K562 (cell line): ENCODE results near the gene UBE2E1. TPM values are rescaled to one million over a fixed set of nuclear protein-coding genes. Genes with fewer than 3 reads are reported as not detected.

Source experiments
- ATAC-seq: fragments of 200-7000 bp; cut with Tn5 transposase; 3 replicates; pipeline ENCODE4 v1.9.1; 2020; ENCODE audit warnings: moderate library complexity
- BruUV-seq: library from RNA; stranded (reverse); fragments of 400-500 nt; replicated peaks from 2 replicates; lab custom pipeline; 2021; lab: Mats Ljungman, UMichigan
- CTCF ChIA-PET: fragments of 300-600 bp; formaldehyde crosslinking; extraction: SDS; loops from one replicate; lab custom pipeline; 2021; ENCODE audit warnings: low intra/inter-chr PET ratio; lab: Yijun Ruan, JAX
- POLR2A ChIA-PET: fragments of 300-600, 350-650 bp; sonication (Branson Sonifier 250); formaldehyde crosslinking; extraction: SDS; loops from one replicate; lab custom pipeline; 2021; ENCODE audit warnings: antibody characterized with exemption, inconsistent platforms; lab: Yijun Ruan, JAX
- DNase-seq, 4 experiments: peaks; one replicate each; pipeline versions ENCODE4 v3.0.0 to v3.0.0-alpha.2; 2011 to 2018; ENCODE audit warnings: low spot score in 3 of 4, mixed read lengths in 3 of 4; ENCODE audit errors: extremely low read depth in 1 of 4
- FAIRE-seq: peaks from 2 replicates; lab custom pipeline; 2011; peaks lifted over from hg19 to GRCh38; lab: Jason Lieb, UNC
- H2AFZ ChIP-seq: 2 replicates; pipeline ENCODE4 v1.6.0; 2011; ENCODE audit warnings: low read depth, low read length, control low read depth, inconsistent platforms
- H3K27ac ChIP-seq: fragments of 200-600 bp; 3 replicates; pipeline ENCODE4 v1.8.0; 2011; ENCODE audit warnings: low read depth, mild to moderate bottlenecking, control low read depth, inconsistent platforms, low read length, moderate library complexity, mixed read lengths; ENCODE audit errors: extremely low read depth
- H3K27me3 ChIP-seq, 2 experiments: fragments of 300-600 bp in 1 of 2; 2 replicates in 1 of 2; 3 replicates in 1 of 2; pipeline versions ENCODE4 v1.6.0 to v1.8.0; 2011; ENCODE audit warnings: inconsistent platforms in 2 of 2, low read length in 2 of 2, mild to moderate bottlenecking in 1 of 2, mixed read lengths in 1 of 2, moderate library complexity in 1 of 2; ENCODE audit not compliant: control insufficient read depth in 2 of 2, insufficient read depth in 2 of 2
- H3K36me3 ChIP-seq: fragments of 300-600 bp; 3 replicates; pipeline ENCODE4 v1.8.0; 2011; ENCODE audit warnings: mild to moderate bottlenecking, low read length, inconsistent platforms; ENCODE audit not compliant: control insufficient read depth, insufficient read depth
- H3K4me1 ChIP-seq, 2 experiments: fragments of 200-600 bp in 1 of 2; replicated peaks in 1 of 2; 2 replicates in 1 of 2; 3 replicates in 1 of 2; pipeline versions ENCODE4 v1.5.1 to v1.8.0; 2011; ENCODE audit warnings: inconsistent platforms in 2 of 2, low read length in 2 of 2, mild to moderate bottlenecking in 1 of 2, mixed read lengths in 1 of 2, moderate library complexity in 1 of 2; ENCODE audit not compliant: control insufficient read depth in 2 of 2, insufficient read depth in 2 of 2
- H3K4me2 ChIP-seq: 2 replicates; pipeline ENCODE4 v1.6.1; 2011; ENCODE audit warnings: low read length, control low read depth, inconsistent platforms, mixed read lengths; ENCODE audit not compliant: insufficient read depth
- H3K4me3 ChIP-seq: fragments of 200-600 bp; sonication (generic), shearing (Covaris generic); 2 replicates; pipeline ENCODE4 v1.5.1; 2016; ENCODE audit warnings: control low read depth, inconsistent platforms
- H3K79me2 ChIP-seq: fragments of 200-600 bp; 3 replicates; pipeline ENCODE4 v1.8.0; 2011; ENCODE audit warnings: low read length, inconsistent platforms; ENCODE audit not compliant: control insufficient read depth, insufficient read depth
- H3K9ac ChIP-seq, 2 experiments: 2 replicates each; pipeline versions ENCODE4 v1.6.0 to v1.6.1; 2011; ENCODE audit warnings: low read depth in 2 of 2, low read length in 2 of 2, control low read depth in 1 of 2, inconsistent platforms in 1 of 2, mild to moderate bottlenecking in 1 of 2, mixed read lengths in 1 of 2; ENCODE audit not compliant: insufficient read depth in 1 of 2
- H3K9me1 ChIP-seq: one replicate; pipeline ENCODE4 v1.6.0; 2011; ENCODE audit warnings: inconsistent platforms, mild to moderate bottlenecking, low read length, moderate library complexity; ENCODE audit not compliant: control insufficient read depth, insufficient read depth
- H3K9me3 ChIP-seq: replicated peaks from 2 replicates; pipeline ENCODE4 v1.5.1; 2011; ENCODE audit warnings: low read depth, low read length, inconsistent platforms; ENCODE audit not compliant: control insufficient read depth, insufficient read depth
- H4K20me1 ChIP-seq: replicated peaks from 2 replicates; pipeline ENCODE4 v1.6.1; 2011; ENCODE audit warnings: low read length, inconsistent platforms, mixed read lengths; ENCODE audit not compliant: control insufficient read depth, insufficient read depth
- BRF1 ChIP-seq: IDR thresholded peaks from 3 replicates; pipeline ENCODE4 v1.6.1; 2011; ENCODE audit warnings: borderline replicate concordance, mild to moderate bottlenecking; ENCODE audit not compliant: insufficient read length; ENCODE audit errors: extremely low read depth
- EHMT2 ChIP-seq: fragments of 450-650 bp; IDR thresholded peaks from 2 replicates; pipeline ENCODE4 v1.6.1; 2018; ENCODE audit warnings: antibody characterized with exemption
- FOXP4 ChIP-seq: sonication (generic); formaldehyde crosslinking; IDR thresholded peaks from 2 replicates; pipeline ENCODE4 v1.8.0; 2022; ENCODE audit warnings: mild to moderate bottlenecking, missing genetic modification reagents, borderline replicate concordance
- HOXB6 ChIP-seq: fragments of 250-450 bp; sonication (Bioruptor Pico); IDR thresholded peaks from 2 replicates; pipeline ENCODE4 v1.5.1; 2022; ENCODE audit warnings: mild to moderate bottlenecking, borderline replicate concordance
- KDM2B ChIP-seq: fragments of 250-450 bp; sonication (Bioruptor Pico); IDR thresholded peaks from 2 replicates; pipeline ENCODE4 v1.8.0; 2021; ENCODE audit warnings: mild to moderate bottlenecking, moderate library complexity
- NCOA4 ChIP-seq: fragments of 450-650 bp; IDR thresholded peaks from 2 replicates; pipeline ENCODE4 v1.6.1; 2018; ENCODE audit warnings: mild to moderate bottlenecking; ENCODE audit not compliant: partially characterized antibody
- NR1H2 ChIP-seq: sonication (generic); formaldehyde crosslinking; IDR thresholded peaks from 2 replicates; pipeline ENCODE4 v1.4.0; 2020; ENCODE audit warnings: mild to moderate bottlenecking, missing genetic modification reagents
- TCFL5 ChIP-seq: fragments of 250-450 bp; sonication (Bioruptor Pico); conservative IDR thresholded peaks from 2 replicates; pipeline ENCODE4 v1.6.1; 2021; ENCODE audit warnings: mild to moderate bottlenecking, moderate library complexity, matching md5 sums
- ZNF384 ChIP-seq: IDR thresholded peaks from 2 replicates; pipeline ENCODE4 v1.6.1; 2012; ENCODE audit warnings: low read depth, low read length, improper control_type of control experiment
- WGBS: fragments of 100-300 bp; shearing (Covaris generic); methylation state at CpG from one replicate; pipeline ENCODE4 v1.1.6; 2016; ENCODE audit warnings: low coverage, mixed read lengths; ENCODE audit not compliant: insufficient coverage; ENCODE audit errors: missing lambda C conversion rate; 5-methylcytosine and 5-hydroxymethylcytosine counted together
- in situ Hi-C: fragments of 300-500 bp; cut with MboI; formaldehyde crosslinking; loops from 4 replicates; pipeline ENCODE4 v1.15.0; 2018; ENCODE audit warnings: inconsistent platforms, mixed read lengths
- intact Hi-C: fragments of 100-400 bp; cut with micrococcal nuclease; formaldehyde crosslinking; loops from 2 replicates; pipeline ENCODE4 v1.14.2; 2022
- polyA plus RNA-seq, 8 experiments: library from polyadenylated mRNA; depleted of rRNA in 4 of 8; stranded (reverse) in 5 of 8; unstranded in 3 of 8; fragments of >200 nt; fragmentation: Nextera tagmentation in 2 of 8; fragmentation: Illumina TruSeq in 1 of 8; extraction: Ambion mirVana in 2 of 8; extraction: Trizol in 1 of 8; gene quantifications; 2 replicates each; pipeline versions ENCODE4 v1.2.1 to v1.2.3, GENCODE V29; 2011 to 2014; ENCODE audit warnings: inconsistent platforms in 1 of 8, missing spikeins in 1 of 8
- total RNA-seq, 7 experiments: library from RNA; depleted of rRNA in 6 of 7; stranded (reverse); fragments of >200 nt in 6 of 7; fragmentation: Illumina TruSeq in 2 of 7; extraction: Trizol in 2 of 7; gene quantifications; 2 replicates each; pipeline versions ENCODE4 v1.2.1 to v1.2.3, GENCODE V29; 2011 to 2021; ENCODE audit warnings: low replicate concordance in 1 of 7

Gene UBE2E1
- total and polyA plus RNA-seq, 9 of the 15 experiments (the other 6 are each of a cell fraction or from before 2014, with no cell fraction given): 54.4 to 294 (median 165) TPM

- H3K4me3 ChIP-seq: no peak overlapping the region
- no peaks in the 10 kb centered on the region for H3K9me3 ChIP-seq
- WGBS: 83% methylated on average over 1 of the region's 1 CpG
- intact Hi-C loops: loop anchor here (5.0 kb wide), 1 partner anchor 61 kb away; the partner anchor contains the start of gene UBE2E1
- no peaks in the 10 kb centered on the region for H3K27me3 ChIP-seq
- in situ Hi-C loops: no loop called here
- no peak overlapping the region for H3K4me2 ChIP-seq
- no peak overlapping the region for H2AFZ ChIP-seq
- BruUV-seq: no TSS peak
- no peaks in the 10 kb centered on the region for H3K9me1 ChIP-seq
- H3K4me1 ChIP-seq: no peaks in the 10 kb centered on the region; a peak in 1 of 5 replicates
- H3K36me3 ChIP-seq: 0 out of 3 replicates have a peak, but pooled peaks cover 2% of the 10 kb centered on the region
- DNase-seq: no peak
- peaks cover 7% of the 10 kb centered on the region for H4K20me1 ChIP-seq
- no peak overlapping the region for H3K27ac ChIP-seq
- no peak overlapping the region for H3K9ac ChIP-seq
- POLR2A ChIA-PET: interaction anchor here (0.7 kb wide), 1 partner anchor 1844 kb away, joined by 3 read pairs; no protein-coding TSS in a partner anchor
- CTCF ChIA-PET: no interaction called here
- ATAC-seq: no peak
- FAIRE-seq: no peak
- H3K79me2 ChIP-seq: peaks cover 32% of the 10 kb centered on the region; the same call in 2 of the 3 replicates
- TF ChIP-seq NCOA4 (no peak), KDM2B (no peak), EHMT2 (no peak), TCFL5 (no peak), NR1H2 (CRISPR knock-in tag) (no peak), FOXP4 (CRISPR knock-in tag) (no peak), HOXB6 (CRISPR knock-in tag) (no peak), ZNF384 (no peak), BRF1 (no peak)
These were observed 62.1 kb downstream of the UBE2E1 start for GRCh38 chr3:23867838-23868237.
